Epithelial cell of prostate (primary cell): ENCODE measurements around the gene FAM81A.

Experiments used
- DNase-seq: peaks from one replicate; pipeline ENCODE4 v3.0.0-alpha.2; 2011; ENCODE audit warnings: low read depth, low spot score
- H3K27ac ChIP-seq: fragments of 450-650 bp; 2 replicates; pipeline ENCODE4 v1.5.1; 2017; ENCODE audit warnings: mild to moderate bottlenecking

Gene FAM81A

GRCh38 chr15:59565299-59565698, 127.3 kb downstream of the FAM81A start:
- H3K27ac ChIP-seq, result no peak overlapping the region
- no peak for DNase-seq

GRCh38 chr15:59567324-59567723, 129.3 kb downstream of the FAM81A start:
- peak overlapping the region; percentile 81 for H3K27ac ChIP-seq
- DNase-seq, result peak; percentile 84

- no peak for DNase-seq
- peak overlapping the region; percentile 81 for H3K27ac ChIP-seq
Observed at GRCh38 chr15:59569477-59569876, 131.5 kb downstream of the FAM81A start.

DNA sequence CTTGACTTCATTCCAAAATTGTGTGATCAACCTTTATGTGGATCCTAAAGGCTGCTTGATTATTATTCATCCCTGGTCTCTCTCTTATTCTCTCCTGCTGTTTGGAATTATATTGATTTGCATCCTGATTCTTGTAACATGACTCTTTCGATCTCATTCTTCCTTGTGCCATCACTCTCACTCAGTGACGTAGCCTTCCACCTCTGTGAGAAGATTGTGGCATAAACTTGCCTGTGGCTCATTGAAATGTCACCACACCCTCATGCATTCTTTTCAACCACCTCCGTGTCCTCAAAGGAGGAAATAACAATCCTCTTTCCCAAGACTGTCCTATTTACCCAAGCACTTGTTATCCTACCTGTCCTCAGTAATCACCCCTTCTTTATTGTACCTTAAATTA, 132.3 kb downstream of the FAM81A start:
- peak; percentile 97 for DNase-seq
- peak overlapping the region; percentile 81 for H3K27ac ChIP-seq

GRCh38 chr15:59571606-59572005, 133.6 kb downstream of the FAM81A start:
- DNase-seq, result no peak
- peak overlapping the region; percentile 81 for H3K27ac ChIP-seq
